ENCODE data around the gene TGFB3. TPM values are rescaled to one million over a fixed set of nuclear protein-coding genes. Genes with fewer than 3 reads are reported as not detected.

TGFB3 gene
- total RNA-seq, 2 donors from 2014 or later, result 6.1 to 6.8 TPM

DNA sequence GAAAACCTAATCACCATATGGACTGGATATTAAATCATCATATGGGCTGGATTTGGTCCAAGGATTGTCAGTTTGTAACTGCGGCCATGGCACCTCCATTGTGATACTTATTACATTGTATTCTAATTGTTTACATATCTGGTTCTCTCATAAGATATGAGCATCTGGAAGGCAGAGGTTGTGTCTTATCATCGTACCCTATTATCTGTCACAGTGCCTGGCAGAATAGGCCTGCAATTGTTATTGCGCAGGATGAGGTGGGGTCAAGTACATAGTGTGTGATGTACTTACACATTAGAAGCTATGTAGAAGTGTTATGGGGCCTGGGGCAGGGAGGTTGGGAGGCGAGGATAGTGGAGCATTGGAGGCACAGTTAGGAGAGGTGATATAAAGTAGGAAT, 8.5 kb upstream of the TGFB3 start:
- Mint-ChIP-seq H3K4me1 (peaks cover 27% of the 10 kb centered on the region), H3K27ac (no peak overlapping the region), H3K9me3 (no peaks in the 10 kb centered on the region), H3K27me3 (ENCODE audit: insufficient read depth) (peaks cover 2% of the 10 kb centered on the region), H3K36me3 (ENCODE audit: low read depth) (peaks cover 31% of the 10 kb centered on the region), H3K4me3 (no peak overlapping the region)
- Histone ChIP-seq H3K4me1 (ENCODE audit: control insufficient read depth, insufficient read depth, low read length) (peaks cover 14% of the 10 kb centered on the region), H3K27me3 (ENCODE audit: control insufficient read depth, insufficient read depth, low read length, poor library complexity, severe bottlenecking) (no peaks in the 10 kb centered on the region), H3K4me3 (ENCODE audit: low read length) (no peak overlapping the region), H3K9me3 (ENCODE audit: control insufficient read depth, low read length) (no peaks in the 10 kb centered on the region), H3K9ac (ENCODE audit: extremely low read depth, low read length, poor library complexity, severe bottlenecking) (no peak overlapping the region), H3K36me3 (ENCODE audit: control insufficient read depth, insufficient read depth, low read length) (peaks cover 24% of the 10 kb centered on the region), H3K27ac (ENCODE audit: low read depth, low read length) (no peak overlapping the region)
- 93 to 98% methylated on average over 3 to 4 of the region's 4 CpGs for WGBS, 2 experiments (ENCODE audit: insufficient coverage in 1 of 2, insufficient read length in 1 of 2)
- TF ChIP-seq, protein P1, sequence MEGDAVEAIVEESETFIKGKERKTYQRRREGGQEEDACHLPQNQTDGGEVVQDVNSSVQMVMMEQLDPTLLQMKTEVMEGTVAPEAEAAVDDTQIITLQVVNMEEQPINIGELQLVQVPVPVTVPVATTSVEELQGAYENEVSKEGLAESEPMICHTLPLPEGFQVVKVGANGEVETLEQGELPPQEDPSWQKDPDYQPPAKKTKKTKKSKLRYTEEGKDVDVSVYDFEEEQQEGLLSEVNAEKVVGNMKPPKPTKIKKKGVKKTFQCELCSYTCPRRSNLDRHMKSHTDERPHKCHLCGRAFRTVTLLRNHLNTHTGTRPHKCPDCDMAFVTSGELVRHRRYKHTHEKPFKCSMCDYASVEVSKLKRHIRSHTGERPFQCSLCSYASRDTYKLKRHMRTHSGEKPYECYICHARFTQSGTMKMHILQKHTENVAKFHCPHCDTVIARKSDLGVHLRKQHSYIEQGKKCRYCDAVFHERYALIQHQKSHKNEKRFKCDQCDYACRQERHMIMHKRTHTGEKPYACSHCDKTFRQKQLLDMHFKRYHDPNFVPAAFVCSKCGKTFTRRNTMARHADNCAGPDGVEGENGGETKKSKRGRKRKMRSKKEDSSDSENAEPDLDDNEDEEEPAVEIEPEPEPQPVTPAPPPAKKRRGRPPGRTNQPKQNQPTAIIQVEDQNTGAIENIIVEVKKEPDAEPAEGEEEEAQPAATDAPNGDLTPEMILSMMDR (conservative IDR thresholded peaks at IDR 0.05), result no peak
- no peak for DNase-seq

DNA sequence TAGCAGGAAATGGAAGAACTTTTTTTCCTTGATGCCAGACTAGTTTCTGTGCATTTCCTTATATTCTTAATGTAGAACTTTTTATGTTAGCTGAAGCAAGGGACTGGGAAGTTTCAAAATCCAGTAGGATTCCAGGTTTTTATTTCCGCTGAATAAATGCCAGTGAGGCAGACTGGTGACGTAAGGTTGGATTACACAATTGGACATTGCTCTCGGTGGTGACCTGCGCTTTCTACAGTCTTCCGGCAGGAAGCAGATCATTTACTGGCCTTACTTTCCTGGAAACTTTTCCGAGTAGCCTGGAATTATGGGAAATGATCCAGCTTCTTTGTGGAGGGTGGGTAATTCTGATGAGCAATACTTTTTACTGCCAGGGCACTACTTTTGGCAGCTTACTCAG, 7.3 kb upstream of the TGFB3 start:
- no peak overlapping the region for H3K27ac ChIP-seq (ENCODE audit: low read depth, low read length)
- no peak overlapping the region for H3K4me3 ChIP-seq (ENCODE audit: low read length)
- TF ChIP-seq, protein P1 (conservative IDR thresholded peaks at IDR 0.05), result no peak
- H3K9ac ChIP-seq (ENCODE audit: extremely low read depth, low read length, poor library complexity, severe bottlenecking), result no peak overlapping the region
- peaks cover 21% of the 10 kb centered on the region for H3K4me1 ChIP-seq (ENCODE audit: control insufficient read depth, insufficient read depth, low read length)
- no peaks in the 10 kb centered on the region for H3K9me3 ChIP-seq (ENCODE audit: control insufficient read depth, low read length)
- DNase-seq, result no peak
- peaks cover 20% of the 10 kb centered on the region for H3K36me3 ChIP-seq (ENCODE audit: control insufficient read depth, insufficient read depth, low read length)
- H3K27me3 ChIP-seq (ENCODE audit: control insufficient read depth, insufficient read depth, low read length, poor library complexity, severe bottlenecking), result no peaks in the 10 kb centered on the region
- Mint-ChIP-seq H3K27me3 (ENCODE audit: insufficient read depth) (peaks cover 4% of the 10 kb centered on the region), H3K27ac (no peak overlapping the region), H3K4me1 (peaks cover 38% of the 10 kb centered on the region), H3K36me3 (ENCODE audit: low read depth) (peaks cover 25% of the 10 kb centered on the region), H3K4me3 (no peak overlapping the region), H3K9me3 (no peaks in the 10 kb centered on the region)
- WGBS, 2 experiments (ENCODE audit: insufficient coverage in 1 of 2, insufficient read length in 1 of 2), result 96% methylated on average over 6 of the region's 6 CpGs

GRCh38 chr14:75987201-75987970, 5.6 kb upstream of the TGFB3 start:
- Mint-ChIP-seq H3K4me3 (no peak overlapping the region), H3K27me3 (ENCODE audit: insufficient read depth) (peaks cover 15% of the 10 kb centered on the region), H3K36me3 (ENCODE audit: low read depth) (peaks cover 17% of the 10 kb centered on the region), H3K4me1 (peaks cover 39% of the 10 kb centered on the region), H3K27ac (no peak overlapping the region), H3K9me3 (no peaks in the 10 kb centered on the region)
- Histone ChIP-seq H3K36me3 (ENCODE audit: control insufficient read depth, insufficient read depth, low read length) (peaks cover 20% of the 10 kb centered on the region), H3K9ac (ENCODE audit: extremely low read depth, low read length, poor library complexity, severe bottlenecking) (no peak overlapping the region), H3K4me1 (ENCODE audit: control insufficient read depth, insufficient read depth, low read length) (peaks cover 13% of the 10 kb centered on the region), H3K4me3 (ENCODE audit: low read length) (peak overlapping the region; percentile 87), H3K9me3 (ENCODE audit: control insufficient read depth, low read length) (no peaks in the 10 kb centered on the region), H3K27me3 (ENCODE audit: control insufficient read depth, insufficient read depth, low read length, poor library complexity, severe bottlenecking) (peaks cover 7% of the 10 kb centered on the region), H3K27ac (ENCODE audit: low read depth, low read length) (no peak overlapping the region)
- WGBS, 2 experiments (ENCODE audit: insufficient coverage in 1 of 2, insufficient read length in 1 of 2), result 90 to 95% methylated on average over 3 of the region's 3 CpGs
- TF ChIP-seq, protein P1 (conservative IDR thresholded peaks at IDR 0.05), result no peak
- DNase-seq, result no peak

Measured in endodermal cell (in vitro differentiated cells).